Stimulated activated CD4-positive, alpha-beta T cell treated with anti-CD3 and anti-CD28 coated beads, Interleukin-4, amount 100 ng/mL, for 1 hour (primary cell): ENCODE results near the gene RPL10.

Source experiments
- DNase-seq: peaks from one replicate; pipeline ENCODE4 v3.0.0-alpha.2; 2020

Gene RPL10

GRCh38 chrX:154401918-154402621, 3.9 kb downstream of the RPL10 start:
- DNase-seq: no peak

GRCh38 chrX:154402622-154403127, 4.5 kb downstream of the RPL10 start:
- no peak for DNase-seq

- DNase-seq: no peak
Measured at GRCh38 chrX:154403192-154403591, 5.0 kb downstream of the RPL10 start.

- no peak for DNase-seq
Measured at GRCh38 chrX:154403858-154404257, 5.7 kb downstream of the RPL10 start.

- no peak for DNase-seq
Measured at GRCh38 chrX:154404625-154405192, 6.5 kb downstream of the RPL10 start.

- DNase-seq: no peak
Measured at GRCh38 chrX:154408659-154409221, 10.6 kb downstream of the RPL10 start.

GRCh38 chrX:154409222-154409871, 11.2 kb downstream of the RPL10 start, which contains the start of gene DNASE1L1:
DNASE1L1 (minus strand) TSS chrX:154409254; CDS start chrX:154405568, 3,686 bp downstream.
- DNase-seq: no peak

GRCh38 chrX:154411981-154412340, 13.8 kb downstream of the RPL10 start:
- DNase-seq: peak; percentile 67

- peak; percentile 15 for DNase-seq
Measured at GRCh38 chrX:154412468-154412867, 14.3 kb downstream of the RPL10 start.

- no peak for DNase-seq
Measured at GRCh38 chrX:154413142-154413541, 15.0 kb downstream of the RPL10 start.

- DNase-seq: no peak
Measured at GRCh38 chrX:154417157-154417556, 19.0 kb downstream of the RPL10 start.

- no peak for DNase-seq
Measured at GRCh38 chrX:154419189-154419588, 21.0 kb downstream of the RPL10 start.

- no peak for DNase-seq
Measured at GRCh38 chrX:154419688-154420401, 21.7 kb downstream of the RPL10 start.

GRCh38 chrX:154420402-154420756, 22.2 kb downstream of the RPL10 start:
- no peak for DNase-seq

- DNase-seq: no peak
Measured at GRCh38 chrX:154426916-154427770, 29.0 kb downstream of the RPL10 start.

GRCh38 chrX:154428176-154429171, 30.3 kb downstream of the RPL10 start, which contains the start of gene ATP6AP1:
ATP6AP1 (plus strand) TSS chrX:154428677; CDS start chrX:154428693, 16 bp downstream.
- peak; percentile 86 for DNase-seq

GRCh38 chrX:154429711-154430110, 31.5 kb downstream of the RPL10 start:
- no peak for DNase-seq

- no peak for DNase-seq
Measured at GRCh38 chrX:154430479-154430878, 32.3 kb downstream of the RPL10 start.

- DNase-seq: no peak
Measured at GRCh38 chrX:154430916-154431315, 32.7 kb downstream of the RPL10 start.

GRCh38 chrX:154431341-154431740, 33.2 kb downstream of the RPL10 start:
- DNase-seq: no peak

- no peak for DNase-seq
Measured at GRCh38 chrX:154432210-154432609, 34.0 kb downstream of the RPL10 start.
